Liver (tissue), 3 donors: Measurements from ENCODE around the gene GGA1.

Experiments
- NR2F2 ChIP-seq: IDR thresholded peaks from 2 replicates; pipeline ENCODE4 v1.6.1; 2016; ENCODE audit warnings: antibody characterized with exemption
- TF ChIP-seq, protein P1 (sequence below): IDR thresholded peaks from 2 replicates; pipeline ENCODE4 v1.6.1; 2016; ENCODE audit warnings: antibody characterized with exemption
- TF ChIP-seq, protein P2 (sequence below): fragments of 150-350 bp; IDR thresholded peaks from 2 replicates; pipeline ENCODE4 v1.5.1; 2017; ENCODE audit warnings: improper control_type of control experiment, low read depth, low read length; ENCODE audit not compliant: missing input control
- donor health status: healthy.
- donor health status: healthy.

DNA sequence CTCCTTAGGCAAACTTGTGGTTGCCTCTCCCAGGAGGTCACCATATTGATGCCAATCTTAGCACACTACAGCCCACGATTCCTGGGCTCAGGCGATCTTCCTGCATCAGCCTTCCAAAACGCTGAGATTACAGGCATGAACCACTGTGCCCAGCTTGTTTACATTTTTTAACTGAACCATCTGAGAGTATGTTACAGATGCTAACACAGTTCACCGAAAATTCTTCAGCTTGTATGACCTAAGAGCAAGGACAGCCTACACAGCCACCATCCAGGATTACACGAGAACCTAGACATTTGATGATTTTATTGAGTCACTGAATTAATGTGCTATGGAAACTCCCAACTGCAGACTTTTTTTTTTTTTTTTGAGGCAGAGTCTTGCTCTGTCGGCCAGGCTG is 61.0 kb downstream of the GGA1 start:
- TF ChIP-seq, protein P1, sequence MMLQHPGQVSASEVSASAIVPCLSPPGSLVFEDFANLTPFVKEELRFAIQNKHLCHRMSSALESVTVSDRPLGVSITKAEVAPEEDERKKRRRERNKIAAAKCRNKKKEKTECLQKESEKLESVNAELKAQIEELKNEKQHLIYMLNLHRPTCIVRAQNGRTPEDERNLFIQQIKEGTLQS = no peak
- TF ChIP-seq, protein P2, sequence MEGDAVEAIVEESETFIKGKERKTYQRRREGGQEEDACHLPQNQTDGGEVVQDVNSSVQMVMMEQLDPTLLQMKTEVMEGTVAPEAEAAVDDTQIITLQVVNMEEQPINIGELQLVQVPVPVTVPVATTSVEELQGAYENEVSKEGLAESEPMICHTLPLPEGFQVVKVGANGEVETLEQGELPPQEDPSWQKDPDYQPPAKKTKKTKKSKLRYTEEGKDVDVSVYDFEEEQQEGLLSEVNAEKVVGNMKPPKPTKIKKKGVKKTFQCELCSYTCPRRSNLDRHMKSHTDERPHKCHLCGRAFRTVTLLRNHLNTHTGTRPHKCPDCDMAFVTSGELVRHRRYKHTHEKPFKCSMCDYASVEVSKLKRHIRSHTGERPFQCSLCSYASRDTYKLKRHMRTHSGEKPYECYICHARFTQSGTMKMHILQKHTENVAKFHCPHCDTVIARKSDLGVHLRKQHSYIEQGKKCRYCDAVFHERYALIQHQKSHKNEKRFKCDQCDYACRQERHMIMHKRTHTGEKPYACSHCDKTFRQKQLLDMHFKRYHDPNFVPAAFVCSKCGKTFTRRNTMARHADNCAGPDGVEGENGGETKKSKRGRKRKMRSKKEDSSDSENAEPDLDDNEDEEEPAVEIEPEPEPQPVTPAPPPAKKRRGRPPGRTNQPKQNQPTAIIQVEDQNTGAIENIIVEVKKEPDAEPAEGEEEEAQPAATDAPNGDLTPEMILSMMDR = no peak
- no peak for TF ChIP-seq NR2F2
